Large intestine (tissue), 3 donors: ENCODE measurements around the gene NPM3. TPM values are rescaled to one million over a fixed set of nuclear protein-coding genes. Genes with fewer than 3 reads are reported as not detected.

ENCODE experiments used
- DNase-seq, 2 donors: peaks; one replicate each; pipeline versions ENCODE4 v3.0.0 to v3.0.0-alpha.2; 2013
- H3K27ac ChIP-seq: one replicate; pipeline ENCODE4 v1.5.1; 2013; ENCODE audit warnings: low read length
- H3K27me3 ChIP-seq: 2 replicates; pipeline ENCODE4 v1.6.1; 2013; ENCODE audit warnings: low read length; ENCODE audit not compliant: control insufficient read depth, insufficient read depth
- H3K36me3 ChIP-seq: 2 replicates; pipeline ENCODE4 v1.6.1; 2013; ENCODE audit warnings: low read length; ENCODE audit not compliant: control insufficient read depth, insufficient read depth
- H3K4me1 ChIP-seq: one replicate; pipeline ENCODE4 v1.6.1; 2013; ENCODE audit warnings: low read length; ENCODE audit not compliant: control insufficient read depth, insufficient read depth
- H3K4me3 ChIP-seq: one replicate; pipeline ENCODE4 v1.5.1; 2013; ENCODE audit warnings: low read length
- H3K9me3 ChIP-seq: one replicate; pipeline ENCODE4 v1.6.1; 2013; ENCODE audit warnings: mild to moderate bottlenecking, low read depth, low read length, moderate library complexity; ENCODE audit not compliant: control insufficient read depth
- WGBS: methylation state at CpG from one replicate; pipeline ENCODE4 v1.1.5; 2013; ENCODE audit warnings: low lambda C conversion rate; ENCODE audit not compliant: insufficient coverage; 5-methylcytosine and 5-hydroxymethylcytosine counted together
- polyA plus RNA-seq: library from polyadenylated mRNA; unstranded; fragments of 120-200 nt; gene quantifications from one replicate; pipeline ENCODE4 v1.2.1, GENCODE V29; 2013

NPM3 gene
- polyA plus RNA-seq, 1 donor, result 45.2 TPM

DNA sequence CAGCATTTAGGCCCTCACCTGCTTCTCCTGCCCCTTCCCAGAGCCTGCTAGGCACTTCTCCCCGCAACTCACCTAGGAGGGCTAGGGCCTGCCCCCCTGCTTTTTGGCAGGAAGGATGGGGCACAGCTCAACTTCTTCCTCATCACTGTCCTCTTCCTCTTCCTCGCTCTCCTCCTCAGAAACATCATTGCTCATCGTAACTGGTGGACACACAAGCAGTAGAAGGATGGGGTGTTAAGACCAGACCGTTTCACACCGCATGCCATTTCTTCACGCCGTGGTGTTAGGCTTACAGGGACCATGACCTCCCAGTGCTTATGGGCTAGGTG lies 1.6 kb downstream of the NPM3 start:
- Histone ChIP-seq H3K9me3 (peaks cover 9% of the 10 kb centered on the region), H3K4me1 (peaks cover 36% of the 10 kb centered on the region), H3K36me3 (peaks cover 18% of the 10 kb centered on the region), H3K27me3 (peaks cover 37% of the 10 kb centered on the region), H3K4me3 (no peak overlapping the region), H3K27ac (no peak overlapping the region)
- WGBS, result no CpG with 5 or more reads among the region's 7 CpGs
- DNase-seq, result no peak

- Histone ChIP-seq H3K27ac (no peak overlapping the region), H3K4me1 (peaks cover 36% of the 10 kb centered on the region), H3K9me3 (peaks cover 9% of the 10 kb centered on the region), H3K27me3 (peaks cover 41% of the 10 kb centered on the region), H3K4me3 (no peak overlapping the region), H3K36me3 (peaks cover 13% of the 10 kb centered on the region)
- WGBS, result no CpG with 5 or more reads among the region's 14 CpGs
- DNase-seq, result peak in 1 of 2 donors; percentile 50
These were observed 2.2 kb downstream of the NPM3 start for GRCh38 chr10:101780818-101781654.

GRCh38 chr10:101780187-101780817 lies 2.9 kb downstream of the NPM3 start:
- Histone ChIP-seq H3K4me1 (peaks cover 38% of the 10 kb centered on the region), H3K9me3 (peaks cover 11% of the 10 kb centered on the region), H3K4me3 (peak overlapping the region; percentile 39), H3K27me3 (peaks cover 45% of the 10 kb centered on the region), H3K36me3 (peaks cover 5% of the 10 kb centered on the region), H3K27ac (no peak overlapping the region)
- WGBS, result no CpG with 5 or more reads among the region's 17 CpGs
- no peak for DNase-seq

- H3K27me3 ChIP-seq, result peaks cover 51% of the 10 kb centered on the region
- H3K4me3 ChIP-seq, result peak overlapping the region; percentile 39
- peaks cover 17% of the 10 kb centered on the region for H3K9me3 ChIP-seq
- DNase-seq, result peak; percentile 57 to 78
- no peak overlapping the region for H3K27ac ChIP-seq
- H3K36me3 ChIP-seq, result peaks cover under 1% of the 10 kb centered on the region
- WGBS, result no CpG with 5 or more reads among the region's 51 CpGs
- H3K4me1 ChIP-seq, result peaks cover 42% of the 10 kb centered on the region
These were observed 3.6 kb downstream of the NPM3 start for GRCh38 chr10:101779544-101780186.

DNA sequence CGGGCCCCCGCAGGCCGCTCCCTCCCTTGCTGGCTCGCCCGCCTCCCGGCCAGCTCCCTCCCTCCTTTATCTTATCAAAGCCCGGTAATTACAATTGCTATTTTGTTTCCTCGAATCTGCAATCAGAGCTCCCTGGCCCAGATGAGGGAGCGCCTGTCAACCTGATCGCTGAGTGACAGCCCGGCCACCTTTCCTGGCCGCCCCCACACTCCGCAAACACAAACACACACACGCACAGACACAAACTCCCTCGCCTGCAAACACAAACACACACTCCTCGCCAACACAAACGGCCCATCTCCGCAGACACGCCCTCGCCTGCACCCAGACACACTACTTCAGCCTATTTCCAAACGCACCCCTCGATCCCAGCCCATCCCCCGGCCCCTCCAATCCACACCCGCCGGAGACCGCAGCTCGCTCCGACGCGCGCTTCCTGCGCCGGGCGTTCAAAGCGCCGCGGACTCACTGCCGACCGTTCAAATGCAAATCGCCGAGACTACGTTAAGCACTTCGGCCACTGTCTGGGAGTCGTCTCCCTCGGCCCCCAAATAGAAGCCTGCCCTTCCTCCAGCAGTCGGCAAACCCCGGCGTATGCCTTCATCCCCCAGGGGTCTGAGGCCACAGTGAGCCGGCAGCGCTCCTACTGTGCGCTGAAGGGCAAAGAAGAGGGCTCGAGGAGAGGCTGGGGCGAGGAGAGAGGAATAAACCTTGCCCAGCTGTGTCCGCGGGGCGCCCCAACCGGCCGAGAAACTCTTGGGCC lies 4.3 kb downstream of the NPM3 start:
- peaks cover 58% of the 10 kb centered on the region for H3K27me3 ChIP-seq
- H3K9me3 ChIP-seq, result peaks cover 17% of the 10 kb centered on the region
- peak overlapping the region; percentile 39 for H3K4me3 ChIP-seq
- no peak overlapping the region for H3K27ac ChIP-seq
- H3K4me1 ChIP-seq, result peaks cover 42% of the 10 kb centered on the region
- no peaks in the 10 kb centered on the region for H3K36me3 ChIP-seq
- WGBS, result no CpG with 5 or more reads among the region's 58 CpGs
- peak in 1 of 2 donors; percentile 85 for DNase-seq

DNA sequence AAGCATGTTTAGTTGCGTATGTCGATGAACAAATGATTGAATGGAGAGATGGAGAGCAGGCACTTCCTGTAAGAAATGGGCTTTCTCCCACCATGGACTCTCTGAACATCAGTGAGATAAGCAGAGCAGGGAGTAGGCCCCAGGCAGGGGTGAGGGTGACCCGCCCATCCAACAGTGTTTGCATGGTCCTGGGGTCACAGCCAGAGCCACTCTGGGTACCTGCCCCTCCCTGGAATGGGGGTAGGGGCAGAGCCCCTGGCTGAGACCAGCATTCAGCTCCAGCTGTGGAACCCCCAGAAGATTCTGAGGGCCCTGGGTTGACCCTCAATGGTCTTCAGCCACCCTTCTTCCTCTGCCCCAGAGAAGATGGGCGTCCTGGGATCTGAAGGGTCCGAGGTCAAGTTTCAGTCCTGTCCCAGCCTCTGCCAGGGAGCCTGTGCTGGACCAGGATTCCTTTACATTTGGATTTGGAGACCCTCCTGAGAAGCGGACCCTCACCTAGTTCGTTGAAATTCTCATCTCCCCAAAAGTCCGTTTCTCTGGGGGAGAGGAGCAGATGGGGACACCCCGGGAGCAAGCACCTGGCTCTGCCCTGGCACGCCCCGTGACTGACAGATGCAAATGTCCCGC lies 5.0 kb downstream of the NPM3 start:
- peaks cover 65% of the 10 kb centered on the region for H3K27me3 ChIP-seq
- no peak overlapping the region for H3K27ac ChIP-seq
- peaks cover 42% of the 10 kb centered on the region for H3K4me1 ChIP-seq
- WGBS, result no CpG with 5 or more reads among the region's 12 CpGs
- H3K36me3 ChIP-seq, result no peaks in the 10 kb centered on the region
- peaks cover 17% of the 10 kb centered on the region for H3K9me3 ChIP-seq
- peak in 1 of 2 donors; percentile 60 for DNase-seq
- no peak overlapping the region for H3K4me3 ChIP-seq

DNA sequence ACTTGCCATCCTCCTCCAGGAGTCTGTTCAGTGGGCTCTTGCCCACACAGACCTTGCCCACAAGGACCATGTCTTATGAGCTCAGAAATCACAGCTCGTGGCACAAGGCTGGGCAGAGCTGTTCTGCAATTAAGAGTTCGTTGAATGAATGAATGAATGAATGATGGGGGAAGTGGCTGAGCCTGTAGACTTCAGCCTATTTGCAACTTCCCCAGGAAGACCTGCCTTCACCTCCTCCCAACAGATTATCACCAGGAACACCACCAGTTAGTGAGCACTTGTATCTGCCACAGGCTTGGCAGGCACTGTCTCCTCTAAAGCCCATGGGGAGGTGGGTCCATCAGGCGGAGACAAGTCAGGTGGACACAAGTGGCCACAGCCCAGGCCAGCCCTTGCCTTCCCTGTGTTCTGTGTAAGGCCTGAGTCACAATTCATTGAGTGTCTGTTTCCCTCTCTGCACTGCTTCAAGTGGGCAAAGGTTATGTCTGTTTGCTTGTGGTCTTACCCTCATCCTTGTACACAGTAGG lies 5.6 kb downstream of the NPM3 start:
- Histone ChIP-seq H3K9me3 (peaks cover 17% of the 10 kb centered on the region), H3K27ac (no peak overlapping the region), H3K36me3 (no peaks in the 10 kb centered on the region), H3K4me3 (no peak overlapping the region), H3K27me3 (peaks cover 71% of the 10 kb centered on the region), H3K4me1 (peaks cover 41% of the 10 kb centered on the region)
- no CpG with 5 or more reads among the region's 3 CpGs for WGBS
- DNase-seq, result peak in 1 of 2 donors; percentile 46

DNA sequence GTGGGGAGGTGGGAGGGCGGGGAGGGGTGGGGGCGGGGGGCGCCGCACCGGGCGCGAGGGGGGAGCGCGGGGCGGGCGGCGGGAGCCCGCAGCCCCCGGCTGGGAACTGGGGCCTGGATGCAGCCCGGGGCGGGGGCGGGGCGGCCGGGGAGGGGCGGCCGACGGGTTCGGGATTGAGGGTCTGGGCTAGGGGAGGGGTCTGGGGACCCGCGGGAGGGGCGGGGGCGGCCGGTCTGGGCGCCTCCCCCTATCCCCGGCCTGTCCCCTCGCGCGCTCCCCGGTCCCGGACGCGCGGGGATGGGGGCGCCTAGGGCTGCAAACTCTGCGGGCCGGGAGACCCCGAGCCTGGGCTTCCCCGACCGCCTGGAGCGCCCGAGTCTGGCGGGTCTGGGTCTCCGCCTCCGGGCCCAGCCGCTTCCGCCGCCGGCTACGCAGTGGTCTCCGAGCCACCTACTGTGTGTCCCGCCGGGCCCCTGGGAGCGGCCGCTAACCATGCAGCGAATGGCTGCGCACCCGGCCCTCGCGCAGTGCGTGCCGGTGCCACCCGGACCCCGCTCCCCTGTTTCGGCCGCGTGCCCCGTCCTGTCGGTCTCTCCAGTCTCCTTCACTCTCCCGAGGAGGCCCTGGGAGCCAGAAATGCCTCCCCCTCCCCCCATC lies 7.0 kb downstream of the NPM3 start:
- H3K27ac ChIP-seq, result no peak overlapping the region
- no CpG with 5 or more reads among the region's 74 CpGs for WGBS
- no peak for DNase-seq
- peaks cover 85% of the 10 kb centered on the region for H3K27me3 ChIP-seq
- peaks cover 17% of the 10 kb centered on the region for H3K9me3 ChIP-seq
- peaks cover 31% of the 10 kb centered on the region for H3K4me1 ChIP-seq
- no peaks in the 10 kb centered on the region for H3K36me3 ChIP-seq
- H3K4me3 ChIP-seq, result no peak overlapping the region

- WGBS, result no CpG with 5 or more reads among the region's 98 CpGs
- DNase-seq, result no peak
- Histone ChIP-seq H3K4me1 (peaks cover 31% of the 10 kb centered on the region), H3K27ac (no peak within 1 kb of the TSS), H3K36me3 (no peaks in the 10 kb centered on the region), H3K27me3 (peaks cover 92% of the 10 kb centered on the region), H3K9me3 (peaks cover 20% of the 10 kb centered on the region), H3K4me3 (no peak within 1 kb of the TSS)
These were observed 7.7 kb downstream of the NPM3 start, which contains the start of gene FGF8 for GRCh38 chr10:101775273-101776160. FGF8 (minus strand) TSS chr10:101776114; CDS start chr10:101775900, 214 bp downstream.
